HUES48 (cell line): ENCODE measurements around the gene CD248.
"Not testable (repeated sequence)": the region's sequence is repeated elsewhere in the genome, so short reads cannot be mapped to it uniquely, and the experiment has no call there.

Experiments
- H3K27ac ChIP-seq: one replicate; pipeline ENCODE4 v1.7.0; 2013; ENCODE audit warnings: low read depth, low read length, inconsistent platforms
- H3K27me3 ChIP-seq: 2 replicates; pipeline ENCODE4 v1.6.1; 2013; ENCODE audit warnings: mild to moderate bottlenecking, low read length; ENCODE audit not compliant: control insufficient read depth, insufficient read depth
- H3K36me3 ChIP-seq: 2 replicates; pipeline ENCODE4 v1.6.1; 2013; ENCODE audit warnings: low read length; ENCODE audit not compliant: control insufficient read depth, insufficient read depth
- H3K4me1 ChIP-seq: 2 replicates; pipeline ENCODE4 v1.6.1; 2013; ENCODE audit warnings: mild to moderate bottlenecking, low read length; ENCODE audit not compliant: control insufficient read depth, insufficient read depth
- H3K4me3 ChIP-seq: 2 replicates; pipeline ENCODE4 v1.5.1; 2013; ENCODE audit warnings: mild to moderate bottlenecking, low read depth, low read length
- H3K9ac ChIP-seq: 2 replicates; pipeline ENCODE4 v1.6.1; 2013; ENCODE audit warnings: mild to moderate bottlenecking, low read depth, low read length, moderate library complexity
- H3K9me3 ChIP-seq: 2 replicates; pipeline ENCODE4 v1.6.1; 2013; ENCODE audit warnings: low read length; ENCODE audit not compliant: control insufficient read depth, insufficient read depth

Gene CD248

DNA sequence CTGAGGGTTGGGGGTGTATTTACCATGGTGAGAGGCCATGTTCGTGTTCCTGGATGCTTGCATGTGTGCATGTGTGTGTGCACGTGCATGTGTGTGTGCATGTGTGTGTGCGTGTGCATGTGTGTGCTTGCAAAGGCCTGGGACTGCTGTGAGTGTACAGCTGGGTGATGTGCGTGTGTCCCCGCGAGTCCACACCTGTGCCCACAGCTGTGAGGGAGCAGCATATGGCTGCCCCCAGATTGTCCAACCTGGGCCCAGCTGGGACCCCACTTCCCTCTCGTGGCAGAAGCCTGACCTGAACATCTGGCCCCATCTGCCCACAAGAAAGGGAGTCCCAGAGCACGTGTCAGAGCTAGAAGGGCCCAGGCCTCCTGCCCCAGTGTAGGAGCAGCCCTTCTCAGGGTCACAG lies 8.4 kb upstream of the CD248 start:
- Histone ChIP-seq H3K9me3 (no peaks in the 10 kb centered on the region), H3K27ac (no peak overlapping the region), H3K4me1 (peaks cover 11% of the 10 kb centered on the region), H3K4me3 (no peak overlapping the region), H3K27me3 (peaks cover 7% of the 10 kb centered on the region; the same call in 1 of the 2 replicates), H3K9ac (no peak overlapping the region), H3K36me3 (no peaks in the 10 kb centered on the region)

DNA sequence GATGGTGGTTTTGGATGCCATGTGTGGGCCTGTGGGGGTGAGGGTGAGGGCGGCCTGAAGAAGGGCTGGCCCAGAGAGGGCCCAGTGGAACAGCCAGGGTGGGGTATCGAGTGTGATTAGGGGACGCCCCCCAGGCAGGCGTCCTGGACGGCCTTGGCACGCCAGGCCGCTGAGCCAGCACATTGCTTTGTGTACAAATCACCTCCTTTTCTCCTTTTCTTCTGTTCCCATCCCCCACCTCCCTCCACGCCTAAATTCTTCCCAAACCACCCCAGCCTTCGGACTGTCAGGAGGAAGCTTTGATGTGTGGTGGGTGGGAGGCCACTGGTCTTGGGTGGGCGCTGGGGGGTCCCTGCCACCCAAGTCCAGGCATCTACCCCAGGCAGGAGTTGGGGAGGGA lies 7.8 kb upstream of the CD248 start:
- H3K36me3 ChIP-seq: no peaks in the 10 kb centered on the region
- peaks cover 11% of the 10 kb centered on the region for H3K4me1 ChIP-seq
- no peaks in the 10 kb centered on the region for H3K9me3 ChIP-seq
- no peak overlapping the region for H3K27ac ChIP-seq
- no peak overlapping the region for H3K4me3 ChIP-seq
- peaks cover 7% of the 10 kb centered on the region; the same call in 1 of the 2 replicates for H3K27me3 ChIP-seq
- no peak overlapping the region for H3K9ac ChIP-seq

DNA sequence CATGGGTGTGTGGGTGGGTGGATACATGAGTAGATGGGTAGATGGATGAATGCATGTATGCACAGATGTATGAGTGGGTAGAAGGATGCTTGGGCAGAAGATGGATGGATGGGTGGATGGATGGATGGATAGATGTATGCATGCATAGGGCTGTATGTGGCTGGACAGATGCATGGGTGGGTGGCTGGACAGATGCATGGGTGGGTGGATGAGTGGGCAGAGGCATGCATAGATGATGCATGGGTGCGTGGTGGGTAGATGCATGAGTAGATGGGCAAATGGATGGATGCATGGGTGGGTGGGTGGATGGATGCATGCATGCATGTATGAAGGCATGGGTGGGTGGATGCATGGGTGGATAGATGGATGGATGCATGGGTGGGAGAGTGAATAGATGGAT lies 6.8 kb upstream of the CD248 start:
- no peak overlapping the region for H3K27ac ChIP-seq
- peaks cover 9% of the 10 kb centered on the region for H3K4me1 ChIP-seq
- peaks cover 7% of the 10 kb centered on the region; the same call in 1 of the 2 replicates for H3K27me3 ChIP-seq
- no peak overlapping the region for H3K9ac ChIP-seq
- no peaks in the 10 kb centered on the region for H3K9me3 ChIP-seq
- H3K4me3 ChIP-seq: no peak overlapping the region
- H3K36me3 ChIP-seq: no peaks in the 10 kb centered on the region

DNA sequence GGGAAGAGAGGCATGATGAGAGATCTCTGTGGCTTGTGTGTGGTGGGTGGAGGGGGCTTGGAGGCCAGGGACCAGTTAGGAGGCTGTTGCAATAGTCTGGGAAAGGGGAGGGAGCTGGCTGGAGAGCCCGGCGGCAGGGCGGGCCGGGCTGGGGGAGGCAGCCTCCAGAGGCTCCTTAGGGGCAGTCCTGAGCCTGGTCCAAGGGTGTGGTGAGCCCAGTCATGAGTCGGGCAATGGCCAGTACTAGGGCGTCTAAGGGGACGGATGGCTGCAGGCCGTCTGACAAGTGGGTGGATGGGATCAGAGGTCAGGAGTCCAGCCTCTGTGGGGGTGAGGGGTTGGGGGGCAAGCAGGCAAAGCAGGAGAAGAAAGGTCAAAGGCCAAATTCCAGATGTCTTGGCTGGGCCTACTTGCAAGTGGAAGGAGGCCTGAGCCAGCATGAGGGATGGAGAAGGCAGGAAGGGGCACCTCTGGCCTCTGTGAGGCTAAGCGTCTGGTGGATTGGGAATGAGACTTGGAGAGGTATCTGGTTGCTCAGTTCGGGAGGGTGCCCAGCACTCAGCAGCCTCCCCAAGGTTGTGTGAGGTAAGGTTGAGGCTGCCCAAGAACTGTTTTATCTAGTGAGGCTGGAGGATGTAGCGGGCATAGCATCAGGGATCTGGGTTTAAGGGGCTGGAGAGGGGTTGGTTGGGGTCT lies 6.0 kb upstream of the CD248 start:
- Histone ChIP-seq H3K27ac (no peak overlapping the region), H3K27me3 (peaks cover 3% of the 10 kb centered on the region; the same call in 1 of the 2 replicates), H3K9ac (no peak overlapping the region)

GRCh38 chr11:66321606-66322005 lies 4.8 kb upstream of the CD248 start:
- Histone ChIP-seq H3K27ac (no peak overlapping the region), H3K4me3 (no peak overlapping the region), H3K36me3 (no peaks in the 10 kb centered on the region), H3K9ac (no peak overlapping the region), H3K4me1 (peaks cover 18% of the 10 kb centered on the region), H3K9me3 (no peaks in the 10 kb centered on the region), H3K27me3 (no peaks in the 10 kb centered on the region)

More for the DNA sequence above, 6.0 kb upstream of the CD248 start:
- H3K4me3 ChIP-seq: no peak overlapping the region
- H3K9me3 ChIP-seq: no peaks in the 10 kb centered on the region
- H3K36me3 ChIP-seq: no peaks in the 10 kb centered on the region
- H3K4me1 ChIP-seq: peaks cover 13% of the 10 kb centered on the region

DNA sequence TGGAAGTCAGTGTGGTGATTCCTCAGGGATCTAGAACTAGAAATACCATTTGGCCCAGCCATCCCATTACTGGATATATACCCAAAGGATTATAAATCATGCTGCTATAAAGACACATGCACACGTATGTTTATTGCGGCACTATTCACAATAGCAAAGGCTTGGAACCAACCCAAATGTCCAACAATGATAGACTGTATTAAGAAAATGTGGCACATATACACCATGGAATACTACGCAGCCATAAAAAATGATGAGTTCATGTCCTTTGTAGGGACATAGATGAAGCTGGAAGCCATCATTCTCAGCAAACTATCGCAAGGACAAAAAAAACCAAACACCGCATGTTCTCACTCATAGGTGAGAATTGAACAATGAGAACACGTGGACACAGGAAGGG lies 3.9 kb upstream of the CD248 start:
- H3K4me1 ChIP-seq: peaks cover 18% of the 10 kb centered on the region
- H3K27ac ChIP-seq, H3K4me3 ChIP-seq, H3K9me3 ChIP-seq, H3K36me3 ChIP-seq, H3K9ac ChIP-seq, H3K27me3 ChIP-seq: not testable (repeated sequence)

DNA sequence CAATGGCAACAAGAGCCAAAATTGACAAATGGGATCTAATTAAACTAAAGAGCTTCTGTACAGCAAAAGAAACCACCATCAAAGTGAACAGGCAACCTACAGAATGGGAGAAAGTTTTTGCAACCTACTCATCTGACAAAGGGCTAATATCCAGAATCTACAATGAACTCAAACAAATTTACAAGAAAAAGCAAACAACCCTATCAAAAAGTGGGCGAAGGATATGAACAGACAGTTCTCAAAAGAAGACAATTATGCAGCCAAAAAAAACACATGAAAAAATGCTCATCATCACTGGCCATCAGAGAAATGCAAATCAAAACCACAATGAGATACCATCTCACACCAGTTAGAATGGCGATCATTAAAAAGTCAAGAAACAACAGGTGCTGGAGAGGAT lies 3.4 kb upstream of the CD248 start:
- H3K9ac ChIP-seq, H3K27ac ChIP-seq, H3K36me3 ChIP-seq, H3K27me3 ChIP-seq, H3K9me3 ChIP-seq, H3K4me3 ChIP-seq: not testable (repeated sequence)
- H3K4me1 ChIP-seq: peaks cover 18% of the 10 kb centered on the region

DNA sequence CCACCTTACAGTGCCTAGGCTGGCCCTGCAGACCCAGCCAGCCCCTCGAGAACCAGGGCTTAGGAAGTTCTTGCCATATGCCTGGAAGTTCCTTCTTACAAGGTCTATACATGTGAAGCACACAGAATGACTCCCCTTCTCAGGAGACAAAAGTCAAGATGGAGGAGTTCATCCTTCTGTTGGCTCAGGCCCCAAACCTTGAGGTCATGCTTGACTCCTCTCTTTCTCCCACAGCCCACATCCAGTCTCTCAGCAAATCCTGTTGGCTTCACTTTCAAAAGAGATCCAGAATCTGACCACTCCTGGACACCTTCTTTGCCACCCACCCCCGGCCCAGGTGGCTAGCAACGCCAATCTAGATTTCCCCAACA lies 1.7 kb upstream of the CD248 start:
- Histone ChIP-seq H3K36me3 (no peaks in the 10 kb centered on the region), H3K4me3 (no peak overlapping the region), H3K9me3 (no peaks in the 10 kb centered on the region), H3K27me3 (no peaks in the 10 kb centered on the region; the same call in 1 of the 2 replicates), H3K27ac (no peak overlapping the region), H3K9ac (no peak overlapping the region), H3K4me1 (peaks cover 19% of the 10 kb centered on the region)

GRCh38 chr11:66317723-66318599 lies 1.1 kb upstream of the CD248 start:
- no peak overlapping the region for H3K9ac ChIP-seq
- H3K4me1 ChIP-seq: peaks cover 20% of the 10 kb centered on the region
- H3K27me3 ChIP-seq: no peaks in the 10 kb centered on the region; the same call in 1 of the 2 replicates
- peak overlapping the region; percentile 23; the same call in 1 of the 2 replicates for H3K4me3 ChIP-seq
- H3K9me3 ChIP-seq: no peaks in the 10 kb centered on the region
- H3K27ac ChIP-seq: peak overlapping the region; percentile 81
- no peaks in the 10 kb centered on the region for H3K36me3 ChIP-seq

DNA sequence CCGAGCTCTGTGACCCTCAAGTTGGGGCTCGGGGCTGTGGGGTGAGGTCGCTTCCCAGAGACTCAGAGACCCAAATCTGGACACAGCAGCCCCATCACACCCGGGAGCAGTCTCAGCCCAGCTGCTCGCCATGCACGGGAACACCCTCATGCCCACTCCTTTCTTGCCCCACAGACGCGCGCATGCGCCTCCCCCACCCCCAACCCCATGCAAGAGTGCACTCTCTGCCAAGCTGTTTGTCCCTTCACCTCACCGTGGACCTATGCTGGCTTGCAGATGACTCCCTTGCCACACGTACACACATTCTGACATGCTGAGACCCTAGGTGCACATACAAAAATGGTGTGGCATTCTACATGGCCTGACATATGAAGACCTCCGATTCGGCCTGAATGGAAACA lies 478 bp upstream of the CD248 start:
- Histone ChIP-seq H3K27ac (peak overlapping the region; percentile 81), H3K9ac (no peak overlapping the region), H3K4me3 (peak overlapping the region; percentile 23; the same call in 1 of the 2 replicates), H3K9me3 (no peaks in the 10 kb centered on the region), H3K4me1 (peaks cover 20% of the 10 kb centered on the region), H3K36me3 (no peaks in the 10 kb centered on the region), H3K27me3 (no peaks in the 10 kb centered on the region; the same call in 1 of the 2 replicates)
